ENCODE measurements around the gene MYLK3. TPM values are rescaled to one million over a fixed set of nuclear protein-coding genes. Genes with fewer than 3 reads are reported as not detected.
A peak's percentile ranks its signal among the peaks of the same experiment; 100 is the strongest.

The MYLK3 gene
- total and polyA plus RNA-seq, 9 donors = 0.24 to 2.0 (median 0.68) TPM

GRCh38 chr16:46693598-46693997, 54.5 kb downstream of the MYLK3 start:
- Histone ChIP-seq H3K4me1 (ENCODE audit: insufficient read depth) (no peaks in the 10 kb centered on the region), H3K9me3 (no peaks in the 10 kb centered on the region), H3K36me3 (no peaks in the 10 kb centered on the region), H3K27ac (no peak overlapping the region), H3K4me3 (no peak overlapping the region), H3K27me3 (no peaks in the 10 kb centered on the region)
- intact Hi-C loops (cut with DNase I) = no loop called here
- DNase-seq = no peak
- 95 to 98% (median 95%) methylated on average over 2 of the region's 2 CpGs for WGBS, 3 donors
- no peak for TF ChIP-seq POLR2A (IDR thresholded peaks at IDR 0.05)
- no peak for TF ChIP-seq CTCF (IDR thresholded peaks at IDR 0.05)
- TF ChIP-seq EP300 (IDR thresholded peaks at IDR 0.05) = no peak

DNA sequence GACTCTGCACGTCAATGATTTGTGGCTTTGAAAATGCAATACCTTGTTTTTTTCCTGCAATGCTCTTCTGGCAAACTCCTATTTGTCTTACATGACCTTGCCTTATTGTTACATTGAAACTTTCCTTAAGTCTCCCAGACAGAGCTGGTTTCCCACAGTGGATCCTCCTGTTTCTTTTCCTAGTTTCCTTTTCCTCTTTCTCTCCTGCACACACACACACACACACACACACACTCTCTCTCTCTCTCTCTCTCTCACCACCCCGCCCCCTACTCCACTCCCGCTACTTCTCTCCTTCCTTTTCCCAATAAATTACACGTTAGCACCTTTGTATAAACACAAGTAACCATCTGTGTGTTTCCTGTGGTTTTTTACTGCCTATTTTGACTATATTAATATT, 56.4 kb downstream of the MYLK3 start:
- intact Hi-C loops (cut with DNase I) = no loop called here
- Histone ChIP-seq H3K27me3 (no peaks in the 10 kb centered on the region), H3K9me3 (no peaks in the 10 kb centered on the region), H3K4me1 (ENCODE audit: insufficient read depth) (peaks cover 6% of the 10 kb centered on the region), H3K27ac (no peak overlapping the region), H3K4me3 (no peak overlapping the region), H3K36me3 (no peaks in the 10 kb centered on the region)
- TF ChIP-seq EP300 (IDR thresholded peaks at IDR 0.05) (no peak), POLR2A (IDR thresholded peaks at IDR 0.05) (no peak), CTCF (IDR thresholded peaks at IDR 0.05) (no peak)
- 67 to 75% (median 71%) methylated on average over 4 of the region's 4 CpGs for WGBS, 3 donors
- no peak for DNase-seq

DNA sequence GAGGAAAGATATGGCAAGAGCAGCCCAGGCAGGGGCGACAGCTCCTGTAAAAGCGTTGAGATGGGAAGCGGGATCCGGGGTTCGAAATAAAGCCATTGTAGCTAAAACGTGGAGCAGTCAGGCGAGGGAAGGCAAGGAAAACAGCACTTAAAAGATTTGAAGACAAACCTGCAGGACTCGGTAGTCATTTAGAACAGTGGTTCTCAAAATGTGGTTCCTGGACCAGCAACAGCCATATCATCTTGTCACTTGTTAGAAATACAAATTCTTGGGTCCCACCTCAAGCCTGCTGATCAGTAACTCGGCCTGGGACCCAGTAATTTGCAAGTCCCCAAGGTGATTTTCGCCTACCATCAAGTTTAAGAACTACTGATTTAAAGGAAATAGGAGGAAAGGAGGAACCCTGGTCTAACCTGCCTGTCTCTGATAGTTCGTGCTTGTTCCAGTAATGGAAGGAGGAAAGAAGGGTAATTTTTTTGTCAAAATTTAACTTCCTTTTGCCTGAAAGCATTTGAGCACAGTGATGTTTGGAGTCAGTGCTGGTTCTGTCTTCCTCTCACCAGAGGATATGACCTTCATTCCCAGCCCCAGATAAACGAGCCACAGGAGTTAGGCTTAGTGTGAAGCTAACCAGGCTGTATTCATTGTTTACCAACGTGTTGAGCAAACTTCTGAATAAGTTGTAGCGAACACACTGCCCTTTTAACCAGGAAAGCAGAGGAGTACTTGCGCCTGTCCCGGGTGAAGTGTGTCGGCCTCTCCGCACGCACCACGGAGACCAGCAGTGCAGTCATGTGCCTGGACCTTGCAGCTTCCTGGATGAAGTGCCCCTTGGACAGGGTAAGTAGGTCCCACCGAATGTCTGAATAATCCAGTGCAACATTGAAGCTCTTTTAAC, 57.6 kb downstream of the MYLK3 start:
- no peak for DNase-seq
- Histone ChIP-seq H3K4me3 (peak overlapping the region; percentile 60), H3K36me3 (no peaks in the 10 kb centered on the region), H3K27ac (no peak overlapping the region), H3K9me3 (no peaks in the 10 kb centered on the region), H3K27me3 (no peaks in the 10 kb centered on the region), H3K4me1 (ENCODE audit: insufficient read depth) (peaks cover 6% of the 10 kb centered on the region)
- WGBS, 3 donors = 7 to 9% (median 8%) methylated on average over 21 of the region's 21 CpGs
- intact Hi-C loops (cut with DNase I) = no loop called here
- TF ChIP-seq CTCF (IDR thresholded peaks at IDR 0.05) = no peak
- TF ChIP-seq EP300 (IDR thresholded peaks at IDR 0.05) = no peak
- no peak for TF ChIP-seq POLR2A (IDR thresholded peaks at IDR 0.05)

DNA sequence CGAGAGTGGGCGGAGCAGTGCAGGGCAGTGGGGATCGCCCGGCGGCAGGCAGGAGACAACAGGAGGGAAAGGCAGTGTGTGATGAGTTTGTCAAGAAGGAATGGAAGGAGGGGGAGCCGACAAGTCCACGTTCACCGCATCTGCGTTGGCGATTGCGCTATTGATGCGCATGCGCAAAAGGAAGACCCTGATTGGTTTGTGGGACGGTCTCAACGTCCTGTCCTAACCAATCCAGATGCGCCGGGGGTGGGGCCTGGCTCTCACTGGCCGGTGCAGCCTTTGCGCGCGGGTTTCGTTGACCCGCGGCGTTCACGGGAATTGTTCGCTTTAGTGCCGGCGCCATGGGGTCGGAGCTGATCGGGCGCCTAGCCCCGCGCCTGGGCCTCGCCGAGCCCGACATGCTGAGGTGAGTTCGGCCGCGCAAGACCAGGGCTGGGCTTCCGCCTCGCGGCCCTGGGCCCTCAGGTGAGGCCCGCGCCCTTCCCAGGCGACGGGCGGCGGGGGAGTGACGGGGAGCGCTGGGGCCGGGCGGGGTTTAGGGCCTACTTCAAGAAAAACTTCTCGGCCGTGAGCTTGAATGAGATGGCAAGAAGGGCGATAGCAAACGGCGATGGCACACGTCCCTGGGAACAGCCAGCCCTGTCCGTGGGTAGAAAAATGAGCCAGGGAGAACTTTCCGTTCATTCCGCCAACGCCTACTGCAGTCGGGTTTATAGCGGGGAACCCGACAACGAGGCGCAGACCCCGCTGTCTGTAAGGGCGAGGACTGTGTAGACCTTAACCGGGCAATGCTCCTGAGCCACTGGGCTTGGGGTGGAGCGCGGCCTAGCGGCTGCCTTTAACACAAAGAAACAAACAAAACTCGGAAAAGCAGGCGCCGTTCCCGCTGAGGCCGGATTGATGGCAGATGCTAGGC, 58.5 kb downstream of the MYLK3 start, which contains the start of gene ORC6:
Gene ORC6 (plus strand): TSS at position 295 of the 916 bp plus-strand sequence. CDS start 47 bp downstream, at position 342.
- H3K4me3 ChIP-seq = peak within 1 kb of the TSS; percentile 60
- H3K27me3 ChIP-seq = no peaks in the 10 kb centered on the region
- H3K9me3 ChIP-seq = no peaks in the 10 kb centered on the region
- intact Hi-C loops (cut with DNase I) = loop anchor here in 2 of 4 donors (5.0 to 10.0 kb wide), 2 partner anchors 235 to 283 kb away; partner anchors contain the start of gene DNAJA2 (in 1 of the 2)
- H3K4me1 ChIP-seq (ENCODE audit: insufficient read depth) = peaks cover 6% of the 10 kb centered on the region
- H3K36me3 ChIP-seq = no peaks in the 10 kb centered on the region
- peak in 1 of 3 donors; percentile 17 for TF ChIP-seq CTCF (IDR thresholded peaks at IDR 0.05)
- TF ChIP-seq POLR2A (IDR thresholded peaks at IDR 0.05) = no peak
- no peak for TF ChIP-seq EP300 (IDR thresholded peaks at IDR 0.05)
- DNase-seq = peak; percentile 96 to 98 (median 98)
- H3K27ac ChIP-seq = peak within 1 kb of the TSS; percentile 94
- 0% methylated on average over 67 to 79 of the region's 79 CpGs for WGBS, 3 donors
